ENCODE data around the gene ZNF594.
"Not testable (repeated sequence)": the region's sequence is repeated elsewhere in the genome, so short reads cannot be mapped to it uniquely, and the experiment has no call there.

Gene ZNF594

GRCh38 chr17:5200360-5200759 lies 8.7 kb upstream of the ZNF594 start:
- DNase-seq = no peak

- DNase-seq = no peak
These were observed 6.8 kb upstream of the ZNF594 start for GRCh38 chr17:5198472-5198871.

- no peak for DNase-seq
These were observed 2.7 kb upstream of the ZNF594 start for GRCh38 chr17:5194346-5194745.

GRCh38 chr17:5184288-5184687 lies 7.4 kb downstream of the ZNF594 start:
- DNase-seq = no peak

- DNase-seq = no peak
These were observed 8.3 kb downstream of the ZNF594 start for GRCh38 chr17:5183410-5183793.

GRCh38 chr17:5182597-5183409 lies 8.9 kb downstream of the ZNF594 start:
- DNase-seq = no peak

GRCh38 chr17:5181509-5182305 lies 10.0 kb downstream of the ZNF594 start:
- no peak for DNase-seq

GRCh38 chr17:5179003-5179402 lies 12.7 kb downstream of the ZNF594 start:
- DNase-seq = no peak

GRCh38 chr17:5175027-5175426 lies 16.6 kb downstream of the ZNF594 start:
- not testable (repeated sequence) for DNase-seq

- not testable (repeated sequence) for DNase-seq
These were observed 25.7 kb downstream of the ZNF594 start for GRCh38 chr17:5165791-5166564.

- DNase-seq = no peak
These were observed 27.2 kb downstream of the ZNF594 start for GRCh38 chr17:5164436-5164835.

- not testable (repeated sequence) for DNase-seq
These were observed 29.9 kb downstream of the ZNF594 start for GRCh38 chr17:5161793-5162192.

- DNase-seq = not testable (repeated sequence)
These were observed 31.0 kb downstream of the ZNF594 start for GRCh38 chr17:5160702-5161101.

GRCh38 chr17:5146122-5146521 lies 45.5 kb downstream of the ZNF594 start:
- DNase-seq = not testable (repeated sequence)

- not testable (repeated sequence) for DNase-seq
These were observed 48.8 kb downstream of the ZNF594 start for GRCh38 chr17:5142877-5143276.

- DNase-seq = no peak
These were observed 52.3 kb downstream of the ZNF594 start for GRCh38 chr17:5139458-5139732.

- no peak for DNase-seq
These were observed 52.8 kb downstream of the ZNF594 start for GRCh38 chr17:5138616-5139457.

GRCh38 chr17:5138198-5138544 lies 53.5 kb downstream of the ZNF594 start:
- not testable (repeated sequence) for DNase-seq

GRCh38 chr17:5137511-5138197 lies 54.0 kb downstream of the ZNF594 start:
- not testable (repeated sequence) for DNase-seq

- DNase-seq = not testable (repeated sequence)
These were observed 54.9 kb downstream of the ZNF594 start for GRCh38 chr17:5136580-5137412.

Measured in T-helper 1 cell (primary cell).